GM19467 (cell line): ENCODE measurements around the gene ARMH1.
"Not testable (repeated sequence)": the region's sequence is repeated elsewhere in the genome, so short reads cannot be mapped to it uniquely, and the experiment has no call there.

Experiments
- ATAC-seq: cut with Tn5 transposase; IDR thresholded peaks from one replicate; pipeline ENCODE4 v1.9.1; 2021; ENCODE audit warnings: mild to moderate bottlenecking, moderate library complexity; ENCODE audit not compliant: unreplicated experiment

ARMH1 gene

GRCh38 chr1:44664730-44665370, 9.7 kb upstream of the ARMH1 start:
- no peak for ATAC-seq

GRCh38 chr1:44666719-44667118, 7.8 kb upstream of the ARMH1 start:
- not testable (repeated sequence) for ATAC-seq

GRCh38 chr1:44670751-44671640, 3.5 kb upstream of the ARMH1 start:
- no peak for ATAC-seq

GRCh38 chr1:44672254-44672955, 2.1 kb upstream of the ARMH1 start:
- ATAC-seq: no peak

GRCh38 chr1:44672961-44673674, 1.4 kb upstream of the ARMH1 start:
- ATAC-seq: no peak

GRCh38 chr1:44673675-44674112, 820 bp upstream of the ARMH1 start:
- ATAC-seq: peak; percentile 0

- ATAC-seq: no peak
Observed at GRCh38 chr1:44675186-44675585, 672 bp downstream of the ARMH1 start.

- no peak for ATAC-seq
Observed at GRCh38 chr1:44676484-44677200, 2.1 kb downstream of the ARMH1 start.

- ATAC-seq: no peak
Observed at GRCh38 chr1:44677201-44677766, 2.8 kb downstream of the ARMH1 start.

- no peak for ATAC-seq
Observed at GRCh38 chr1:44678120-44678519, 3.6 kb downstream of the ARMH1 start.

- ATAC-seq: no peak
Observed at GRCh38 chr1:44678626-44679025, 4.1 kb downstream of the ARMH1 start.

- no peak for ATAC-seq
Observed at GRCh38 chr1:44679468-44679867, 5.0 kb downstream of the ARMH1 start.

GRCh38 chr1:44681905-44682882, 7.7 kb downstream of the ARMH1 start:
- no peak for ATAC-seq

GRCh38 chr1:44682883-44683265, 8.4 kb downstream of the ARMH1 start:
- no peak for ATAC-seq

GRCh38 chr1:44684525-44684924, 10.0 kb downstream of the ARMH1 start:
- ATAC-seq: peak; percentile 68

GRCh38 chr1:44685218-44685617, 10.7 kb downstream of the ARMH1 start:
- no peak for ATAC-seq

GRCh38 chr1:44685881-44686280, 11.4 kb downstream of the ARMH1 start:
- ATAC-seq: no peak

GRCh38 chr1:44688760-44689446, 14.4 kb downstream of the ARMH1 start:
- no peak for ATAC-seq
